ENCODE measurements around the gene KHDC3L.

DNA sequence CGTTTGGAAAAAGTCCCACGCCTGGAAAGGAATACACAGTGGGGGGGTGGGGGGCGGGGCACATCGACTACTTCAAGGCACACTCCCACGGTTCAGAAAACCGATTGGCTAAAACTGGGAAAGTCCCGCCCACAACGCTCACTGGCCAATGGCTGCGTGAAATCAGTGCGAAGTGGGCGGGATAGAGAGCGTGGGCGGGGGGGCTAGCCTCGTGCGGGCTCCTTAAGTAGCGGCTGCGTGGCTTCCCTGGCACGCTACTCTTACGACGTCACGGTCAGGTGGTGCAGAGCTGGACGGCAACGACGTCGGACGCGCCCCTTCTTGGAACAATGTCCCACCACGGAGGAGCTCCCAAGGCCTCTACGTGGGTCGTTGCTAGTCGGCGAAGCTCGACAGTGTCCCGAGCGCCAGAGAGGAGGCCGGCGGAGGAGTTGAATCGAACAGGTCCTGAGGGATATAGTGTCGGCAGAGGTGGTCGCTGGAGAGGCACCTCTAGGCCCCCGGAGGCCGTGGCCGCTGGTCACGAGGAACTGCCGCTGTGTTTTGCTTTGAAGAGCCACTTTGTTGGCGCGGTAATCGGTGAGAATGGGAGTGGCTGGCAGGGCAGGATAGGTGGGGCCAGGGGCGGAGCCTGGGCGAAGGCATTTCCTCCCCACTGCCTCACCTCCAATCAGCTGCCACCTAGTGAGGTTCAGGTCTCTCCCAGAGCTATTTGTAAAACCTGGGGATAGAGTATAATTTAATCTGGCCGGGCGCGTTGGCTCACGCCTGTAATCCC lies 32.3 kb downstream of the KHDC3L start, which contains the start of gene DDX43:
- TF ChIP-seq, protein P1, sequence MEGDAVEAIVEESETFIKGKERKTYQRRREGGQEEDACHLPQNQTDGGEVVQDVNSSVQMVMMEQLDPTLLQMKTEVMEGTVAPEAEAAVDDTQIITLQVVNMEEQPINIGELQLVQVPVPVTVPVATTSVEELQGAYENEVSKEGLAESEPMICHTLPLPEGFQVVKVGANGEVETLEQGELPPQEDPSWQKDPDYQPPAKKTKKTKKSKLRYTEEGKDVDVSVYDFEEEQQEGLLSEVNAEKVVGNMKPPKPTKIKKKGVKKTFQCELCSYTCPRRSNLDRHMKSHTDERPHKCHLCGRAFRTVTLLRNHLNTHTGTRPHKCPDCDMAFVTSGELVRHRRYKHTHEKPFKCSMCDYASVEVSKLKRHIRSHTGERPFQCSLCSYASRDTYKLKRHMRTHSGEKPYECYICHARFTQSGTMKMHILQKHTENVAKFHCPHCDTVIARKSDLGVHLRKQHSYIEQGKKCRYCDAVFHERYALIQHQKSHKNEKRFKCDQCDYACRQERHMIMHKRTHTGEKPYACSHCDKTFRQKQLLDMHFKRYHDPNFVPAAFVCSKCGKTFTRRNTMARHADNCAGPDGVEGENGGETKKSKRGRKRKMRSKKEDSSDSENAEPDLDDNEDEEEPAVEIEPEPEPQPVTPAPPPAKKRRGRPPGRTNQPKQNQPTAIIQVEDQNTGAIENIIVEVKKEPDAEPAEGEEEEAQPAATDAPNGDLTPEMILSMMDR (conservative IDR thresholded peaks at IDR 0.05), result no peak
- TF ChIP-seq EZH2 (IDR thresholded peaks at IDR 0.05; ENCODE audit: low read depth), result no peak
